Urinary bladder (tissue), 4 donors: ENCODE results near the gene XRCC5. TPM values are rescaled to one million over a fixed set of nuclear protein-coding genes. Genes with fewer than 3 reads are reported as not detected.
A peak's percentile ranks its signal among the peaks of the same experiment; 100 is the strongest.
"Not testable (repeated sequence)": the region's sequence is repeated elsewhere in the genome, so short reads cannot be mapped to it uniquely, and the experiment has no call there.

ENCODE experiments used
- DNase-seq: peaks from one replicate; pipeline ENCODE4 v3.0.0-alpha.2; 2015; ENCODE audit errors: extremely low spot score
- H3K27ac ChIP-seq: one replicate; pipeline ENCODE4 v1.5.1; 2013; ENCODE audit warnings: low read depth, mild to moderate bottlenecking, moderate library complexity
- H3K36me3 ChIP-seq: one replicate; pipeline ENCODE4 v1.6.1; 2013; ENCODE audit warnings: mild to moderate bottlenecking, moderate library complexity; ENCODE audit not compliant: insufficient read depth
- H3K4me1 ChIP-seq: one replicate; pipeline ENCODE4 v1.6.1; 2013; ENCODE audit warnings: mild to moderate bottlenecking, moderate library complexity; ENCODE audit not compliant: insufficient read depth
- H3K4me3 ChIP-seq: one replicate; pipeline ENCODE4 v1.5.1; 2013; ENCODE audit warnings: low read depth, low read length
- WGBS: extraction: QIAGEN DNeasy Blood & Tissue Kit; methylation state at CpG from one replicate; pipeline ENCODE4 v1.1.7; 2013; 5-methylcytosine and 5-hydroxymethylcytosine counted together
- polyA plus RNA-seq: library from polyadenylated mRNA; stranded (reverse); fragments of 200-250 nt; gene quantifications from one replicate; pipeline ENCODE4 v1.2.3, GENCODE V29; 2013
- total RNA-seq: library from RNA; depleted of rRNA; stranded (reverse); fragments of >200 nt; gene quantifications from one replicate; pipeline ENCODE4 v1.2.3, GENCODE V29; 2014
- donor health status: healthy with polysubstance abuse.
- donor health status: healthy.

Gene XRCC5
- total and polyA plus RNA-seq, 2 donors: 121 to 247 TPM

DNA sequence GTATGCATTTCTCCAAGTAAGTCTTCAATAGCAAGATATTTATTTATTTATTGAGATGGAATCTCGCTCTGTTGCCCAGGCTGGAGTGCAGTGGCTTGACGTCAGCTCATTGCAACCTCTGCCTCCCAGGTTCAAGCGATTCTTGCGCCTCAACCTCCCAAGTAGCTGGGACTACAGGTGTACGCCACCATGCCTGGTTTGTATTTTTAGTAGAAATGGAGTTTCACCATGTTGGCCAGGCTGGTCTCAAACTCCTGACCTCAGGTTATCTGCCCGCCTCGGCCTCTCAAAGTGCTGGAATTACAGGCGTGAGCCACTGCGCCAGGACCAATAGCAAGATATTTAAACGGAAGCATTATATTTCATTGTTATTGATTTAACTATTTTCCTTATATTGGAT, 29.1 kb upstream of the XRCC5 start:
- H3K27ac ChIP-seq, H3K4me3 ChIP-seq, H3K36me3 ChIP-seq, H3K4me1 ChIP-seq, DNase-seq: not testable (repeated sequence)
- 97% methylated on average over 10 of the region's 10 CpGs for WGBS

DNA sequence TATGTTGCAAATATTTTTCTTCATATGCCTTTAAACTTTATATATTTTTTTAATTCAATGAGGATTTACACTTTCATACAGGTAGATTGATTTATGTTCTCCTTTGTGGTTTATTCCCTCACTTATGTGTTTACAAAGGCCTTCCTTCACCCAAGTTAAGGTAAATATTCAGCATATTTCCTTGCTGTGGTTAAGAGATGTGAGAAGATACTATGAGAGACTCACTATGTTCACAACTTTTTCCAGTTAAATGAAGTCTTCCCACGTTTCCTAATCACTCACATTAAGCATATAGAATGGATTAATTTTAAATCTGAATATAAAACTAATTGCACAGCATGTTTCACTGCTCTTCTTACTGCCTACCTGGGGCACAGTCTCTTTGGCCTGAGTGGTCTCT, 28.1 kb upstream of the XRCC5 start:
- WGBS: 48% methylated on average over 1 of the region's 1 CpG
- no peaks in the 10 kb centered on the region for H3K4me1 ChIP-seq
- no peak overlapping the region for H3K27ac ChIP-seq
- H3K4me3 ChIP-seq: peak overlapping the region; percentile 54
- H3K36me3 ChIP-seq: no peaks in the 10 kb centered on the region
- DNase-seq: no peak

DNA sequence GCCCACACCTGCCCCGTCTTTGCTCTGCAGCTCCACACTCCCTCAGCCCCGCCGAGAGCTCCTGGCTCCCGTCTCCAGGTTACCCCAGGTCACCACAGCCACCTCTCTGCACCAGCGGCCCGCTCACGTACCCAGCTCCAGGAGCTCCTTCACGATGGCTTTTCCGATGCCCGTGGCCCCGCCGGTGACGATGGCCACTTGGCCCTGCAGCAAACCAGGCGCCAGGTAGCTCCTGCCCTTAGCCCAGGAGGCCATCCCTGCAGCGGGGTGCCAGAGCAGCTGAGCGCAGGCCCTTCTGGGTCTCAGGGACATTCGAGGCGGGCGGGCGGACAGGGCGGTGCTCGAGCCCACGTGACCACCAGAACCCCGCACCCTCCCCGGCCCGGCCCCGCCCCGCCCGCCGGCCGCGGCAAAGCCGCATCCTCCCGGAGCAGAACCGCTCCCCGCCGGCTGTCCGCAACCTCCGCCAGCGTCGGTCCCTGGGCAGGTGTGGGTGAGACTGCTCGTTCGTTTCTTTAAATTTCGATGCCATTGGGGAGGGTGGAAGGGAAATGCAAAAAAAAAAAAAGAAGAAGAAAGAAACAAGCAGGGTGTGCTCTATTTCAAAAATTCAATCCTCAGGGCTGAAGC, 27.5 kb upstream of the XRCC5 start, which contains the start of the genes PECR and TMEM169:
TSS of gene PECR (minus strand) at position 323 of the 630 bp plus-strand sequence. CDS start at position 255, 68 bp downstream.
TSS of gene TMEM169 (plus strand) at position 433 of the 630 bp plus-strand sequence. CDS start 14,045 bp downstream, outside the sequence.
- DNase-seq: no peak
- Histone ChIP-seq H3K4me3 (peak within 1 kb of the TSS; percentile 54), H3K36me3 (no peaks in the 10 kb centered on the region), H3K27ac (no peak within 1 kb of the TSS), H3K4me1 (no peaks in the 10 kb centered on the region)
- 2% methylated on average over 44 of the region's 44 CpGs for WGBS

DNA sequence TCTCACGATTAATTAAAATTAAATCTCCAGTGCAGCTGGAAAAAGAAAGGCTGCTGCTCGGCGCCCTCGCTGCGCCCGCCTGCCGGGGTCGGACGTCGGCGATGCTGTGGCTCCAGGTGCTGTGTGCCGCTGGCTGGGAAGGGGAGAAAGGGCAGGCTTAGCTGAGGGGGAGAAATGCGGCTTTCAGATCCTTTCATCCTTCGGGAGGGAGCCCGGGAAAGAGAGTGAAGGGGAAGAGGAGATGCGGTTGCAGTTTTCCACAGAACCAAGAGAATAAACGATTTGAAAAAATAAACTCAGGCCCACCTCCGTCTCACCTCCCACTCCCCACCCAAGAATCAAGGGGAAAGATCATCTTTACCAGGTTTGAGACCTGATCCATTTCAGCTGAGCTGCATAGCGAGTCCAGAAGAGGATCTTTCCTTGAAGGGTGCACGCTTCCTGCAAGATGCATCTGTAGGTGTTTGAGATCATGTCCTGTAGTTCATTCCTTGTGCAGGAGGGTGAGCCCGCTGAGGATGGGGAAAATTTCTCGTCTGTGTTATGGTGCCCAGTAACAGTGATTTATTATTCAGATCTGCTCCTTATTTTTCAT, 26.9 kb upstream of the XRCC5 start:
- 15% methylated on average over 22 of the region's 22 CpGs for WGBS
- peak overlapping the region; percentile 54 for H3K4me3 ChIP-seq
- no peaks in the 10 kb centered on the region for H3K36me3 ChIP-seq
- H3K27ac ChIP-seq: no peak overlapping the region
- no peaks in the 10 kb centered on the region for H3K4me1 ChIP-seq
- DNase-seq: no peak

DNA sequence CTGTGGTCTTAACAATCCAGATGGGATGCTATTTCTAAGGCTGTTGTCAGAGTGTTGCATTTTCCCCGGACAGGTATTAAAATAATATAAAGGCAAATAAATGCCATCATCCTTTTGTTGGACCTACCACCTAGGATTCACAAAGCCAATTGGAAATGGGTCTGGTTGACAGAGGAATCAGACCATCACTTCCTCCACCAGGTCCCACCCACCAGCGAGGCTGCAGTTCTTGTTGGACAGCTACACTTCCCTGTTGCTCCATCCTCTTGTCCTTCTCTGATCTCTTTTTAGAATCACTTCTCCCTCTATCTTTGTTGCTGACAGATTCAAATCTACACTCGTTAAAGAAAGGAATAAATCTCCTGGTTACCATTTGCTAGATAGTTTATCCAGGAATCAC, 26.3 kb upstream of the XRCC5 start:
- no peak overlapping the region for H3K27ac ChIP-seq
- WGBS: 73% methylated on average over 3 of the region's 3 CpGs
- no peaks in the 10 kb centered on the region for H3K36me3 ChIP-seq
- no peak for DNase-seq
- no peaks in the 10 kb centered on the region for H3K4me1 ChIP-seq
- no peak overlapping the region for H3K4me3 ChIP-seq

DNA sequence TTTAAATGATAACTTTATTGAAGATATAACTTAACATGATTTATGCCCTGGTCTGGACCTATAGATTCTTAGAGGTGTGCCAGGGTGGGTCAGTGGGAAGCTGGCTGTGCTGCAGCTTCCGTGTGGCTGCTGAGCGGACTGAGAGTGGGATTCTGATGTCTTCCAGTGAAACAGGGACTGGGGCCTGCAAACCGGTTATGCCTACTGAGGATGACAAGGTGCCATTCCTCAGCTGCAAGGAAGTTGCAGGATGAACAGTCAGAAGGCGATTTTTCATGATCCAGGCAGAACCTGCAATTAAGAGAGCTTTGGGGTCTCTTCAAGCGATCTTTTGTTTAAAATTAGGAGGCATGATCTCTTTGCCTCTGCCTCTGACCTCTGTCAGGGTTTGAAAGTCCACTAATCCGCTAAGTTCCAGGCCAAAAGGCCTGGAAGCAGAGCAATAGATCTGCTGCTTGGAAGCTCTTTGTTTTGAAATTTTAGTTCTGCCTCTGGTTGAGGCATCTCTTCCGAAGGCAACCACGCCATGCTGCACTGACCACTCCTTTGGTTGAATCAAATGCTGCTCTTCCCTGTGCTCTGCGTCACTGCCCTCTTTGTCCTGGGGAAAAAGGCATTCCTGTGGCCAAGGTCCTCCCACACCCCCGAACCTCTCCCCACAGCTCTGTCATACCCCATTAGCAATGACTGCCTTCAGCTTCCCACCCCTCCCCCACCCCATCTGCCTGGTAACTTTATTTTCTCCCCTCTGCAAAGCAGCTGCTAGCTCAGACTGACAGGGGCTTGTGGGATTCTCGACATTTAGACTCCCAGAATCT, 25.5 kb upstream of the XRCC5 start:
- no peak overlapping the region for H3K4me3 ChIP-seq
- no peak overlapping the region for H3K27ac ChIP-seq
- no peak for DNase-seq
- no peaks in the 10 kb centered on the region for H3K36me3 ChIP-seq
- 82% methylated on average over 11 of the region's 11 CpGs for WGBS
- no peaks in the 10 kb centered on the region for H3K4me1 ChIP-seq

DNA sequence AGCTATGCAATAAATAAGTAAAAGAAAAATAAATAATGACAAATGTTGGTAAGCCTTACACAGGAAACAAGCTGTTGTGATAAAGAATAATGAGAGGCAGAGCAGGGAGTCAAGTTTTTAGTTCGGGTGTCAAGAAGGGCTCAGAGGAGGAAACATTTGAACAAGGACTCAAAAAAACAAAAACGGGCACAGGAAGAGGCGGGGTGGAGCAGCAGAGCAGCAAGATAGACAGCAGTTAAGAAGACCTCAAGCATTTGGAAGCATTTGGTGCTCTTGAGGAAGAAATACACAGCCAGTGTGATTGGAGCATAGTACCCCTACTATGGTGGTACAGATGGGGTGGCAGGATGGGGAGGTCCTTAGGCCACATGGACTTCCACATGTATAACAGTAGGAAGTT, 24.6 kb upstream of the XRCC5 start:
- H3K27ac ChIP-seq: no peak overlapping the region
- no peaks in the 10 kb centered on the region for H3K4me1 ChIP-seq
- no peaks in the 10 kb centered on the region for H3K36me3 ChIP-seq
- no peak for DNase-seq
- no peak overlapping the region for H3K4me3 ChIP-seq
- WGBS: 70% methylated on average over 3 of the region's 3 CpGs

DNA sequence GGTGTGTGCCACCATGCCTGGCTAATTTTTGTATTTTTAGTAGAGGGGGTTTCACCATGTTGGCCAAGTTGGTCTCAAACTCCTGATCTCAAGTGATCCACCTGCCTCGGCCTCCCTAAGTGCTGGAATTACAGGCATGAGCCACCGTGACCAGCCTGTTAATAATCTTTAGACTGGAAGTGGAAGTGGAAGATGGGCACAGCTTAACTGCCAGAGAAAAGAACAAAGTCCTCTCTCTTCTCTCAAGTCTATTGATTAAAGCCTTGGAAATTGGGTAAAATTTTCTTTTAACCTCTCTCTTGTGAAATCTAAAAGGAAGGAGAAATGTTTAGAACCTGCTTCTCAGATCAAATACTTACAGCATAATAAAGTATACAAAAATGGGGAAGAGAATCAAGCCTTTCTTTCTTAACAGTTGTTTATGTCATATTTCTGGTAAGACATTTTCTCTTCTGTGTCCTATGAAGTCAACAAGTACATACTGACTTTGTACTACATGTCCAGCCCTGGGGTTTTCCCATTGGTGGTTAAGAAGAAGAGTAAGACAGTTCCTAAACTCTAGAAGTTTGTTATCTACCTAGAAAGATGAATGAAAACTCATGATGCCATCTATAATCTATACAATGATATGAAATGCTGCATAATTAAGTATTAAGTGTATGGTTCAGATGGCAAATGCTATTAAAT, 22.8 kb upstream of the XRCC5 start:
- no peak overlapping the region for H3K4me3 ChIP-seq
- no peaks in the 10 kb centered on the region for H3K36me3 ChIP-seq
- 86% methylated on average over 2 of the region's 2 CpGs for WGBS
- no peak overlapping the region for H3K27ac ChIP-seq
- DNase-seq: no peak
- H3K4me1 ChIP-seq: no peaks in the 10 kb centered on the region

DNA sequence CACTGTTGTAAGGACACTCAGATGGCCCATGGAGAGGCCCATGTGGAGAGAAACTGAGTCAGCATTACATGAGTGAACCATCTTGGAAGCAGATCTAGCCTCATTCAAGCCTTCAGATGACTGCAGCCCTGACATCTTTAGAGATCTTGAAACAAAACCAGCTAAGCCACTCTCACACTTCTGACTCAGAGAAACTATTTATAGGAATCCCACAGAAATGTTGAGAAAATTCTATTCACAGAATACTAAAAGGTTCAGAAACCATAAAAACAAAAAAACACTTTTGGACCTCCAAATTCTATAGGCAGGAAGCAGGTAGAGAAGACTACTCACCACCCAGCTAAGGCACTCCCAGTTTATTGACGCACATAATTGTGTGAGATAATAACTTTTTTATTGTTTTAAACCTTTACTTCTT, 18.8 kb upstream of the XRCC5 start:
- H3K36me3 ChIP-seq: no peaks in the 10 kb centered on the region
- no peaks in the 10 kb centered on the region for H3K4me1 ChIP-seq
- no peak overlapping the region for H3K27ac ChIP-seq
- H3K4me3 ChIP-seq: no peak overlapping the region
- DNase-seq: no peak
- WGBS: 89% methylated on average over 1 of the region's 1 CpG

DNA sequence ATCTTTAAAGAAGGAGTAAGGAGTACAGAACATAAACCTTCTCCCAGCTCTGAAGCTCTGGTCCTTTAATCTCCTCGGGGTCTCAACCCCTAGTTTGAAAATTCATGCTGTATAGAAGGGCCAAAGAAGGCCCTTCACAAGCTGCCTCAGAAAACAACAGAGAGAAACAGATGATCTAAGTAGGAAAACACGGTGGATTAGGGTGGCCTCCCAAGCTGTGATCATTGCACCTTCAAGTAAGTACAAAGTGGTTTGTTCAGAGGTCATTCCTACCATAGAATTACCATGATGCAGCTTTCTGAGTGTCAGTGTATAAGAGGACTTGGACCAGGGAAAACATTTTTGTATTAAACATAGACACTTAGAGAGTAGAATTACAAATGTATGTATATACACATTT, 16.5 kb upstream of the XRCC5 start:
- DNase-seq: no peak
- WGBS: 74% methylated on average over 2 of the region's 2 CpGs
- Histone ChIP-seq H3K4me1 (no peaks in the 10 kb centered on the region), H3K36me3 (no peaks in the 10 kb centered on the region), H3K27ac (no peak overlapping the region), H3K4me3 (no peak overlapping the region)

DNA sequence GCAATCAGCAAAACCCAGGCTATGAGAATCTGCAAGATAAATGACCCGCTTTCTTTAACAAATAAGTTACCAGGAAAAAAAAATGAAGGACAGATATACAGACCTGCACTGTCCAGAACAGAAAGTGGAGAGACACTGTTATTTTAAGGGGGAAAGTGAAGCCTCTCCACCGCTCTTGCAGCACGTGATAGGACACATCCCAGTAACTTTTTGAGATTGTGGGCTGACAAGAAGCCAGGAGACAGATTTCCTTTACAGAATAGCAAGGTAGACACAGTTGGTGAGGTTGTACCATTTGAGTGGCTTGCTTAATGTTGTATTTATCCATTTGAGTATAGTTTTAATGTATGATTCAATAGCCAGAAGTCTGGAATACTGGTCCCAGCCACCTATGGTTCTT, 14.4 kb upstream of the XRCC5 start:
- no peak overlapping the region for H3K27ac ChIP-seq
- no peaks in the 10 kb centered on the region for H3K4me1 ChIP-seq
- no peak overlapping the region for H3K4me3 ChIP-seq
- DNase-seq: no peak
- no peaks in the 10 kb centered on the region for H3K36me3 ChIP-seq
- WGBS: 60% methylated on average over 3 of the region's 3 CpGs

DNA sequence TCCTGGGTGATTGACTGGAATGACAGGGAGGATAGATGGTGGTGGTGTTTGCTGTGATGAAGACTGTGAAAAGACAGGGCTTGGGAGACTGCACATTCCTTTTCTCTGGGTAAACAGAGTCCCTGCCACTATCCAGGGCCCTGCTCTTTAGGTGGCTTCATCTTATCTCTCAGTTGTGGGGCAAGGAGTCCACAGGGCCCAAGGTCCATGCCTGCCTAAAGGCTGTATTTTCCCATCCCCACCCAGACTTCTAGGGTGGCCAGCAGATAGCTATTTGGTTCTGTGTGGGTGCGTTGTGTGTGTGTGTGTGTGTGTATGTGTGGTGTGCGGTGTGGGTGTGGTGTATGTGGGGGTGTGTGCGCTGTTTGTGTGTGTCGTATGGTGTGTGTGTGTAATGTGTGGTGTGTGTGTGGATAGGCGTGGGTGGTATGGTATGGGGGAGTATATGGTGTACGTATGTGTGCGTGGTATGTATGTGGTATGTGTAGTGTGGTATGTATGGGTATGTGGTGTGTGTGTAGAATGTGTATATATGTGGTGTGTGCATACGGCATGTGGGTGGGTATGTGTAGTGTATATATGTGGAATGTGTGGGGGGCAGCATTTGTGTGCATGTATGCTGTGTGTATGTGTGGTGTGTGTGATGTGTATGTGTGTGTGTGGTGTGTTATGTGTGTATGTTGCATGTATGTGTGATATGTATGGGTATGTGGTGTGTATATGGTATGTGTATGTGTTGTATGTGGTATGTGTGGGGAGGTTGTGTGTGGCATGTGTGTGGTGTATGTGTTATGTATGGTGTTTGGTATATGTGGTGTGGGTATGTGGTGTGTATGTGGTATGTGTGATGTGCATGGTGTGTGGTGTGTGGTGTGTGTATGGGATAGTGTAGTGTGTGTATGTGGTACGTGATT, 10.5 kb upstream of the XRCC5 start:
- 95% methylated on average over 9 of the region's 9 CpGs for WGBS
- Histone ChIP-seq H3K4me1 (no peaks in the 10 kb centered on the region), H3K36me3 (no peaks in the 10 kb centered on the region), H3K27ac (no peak overlapping the region), H3K4me3 (no peak overlapping the region)
- DNase-seq: no peak

DNA sequence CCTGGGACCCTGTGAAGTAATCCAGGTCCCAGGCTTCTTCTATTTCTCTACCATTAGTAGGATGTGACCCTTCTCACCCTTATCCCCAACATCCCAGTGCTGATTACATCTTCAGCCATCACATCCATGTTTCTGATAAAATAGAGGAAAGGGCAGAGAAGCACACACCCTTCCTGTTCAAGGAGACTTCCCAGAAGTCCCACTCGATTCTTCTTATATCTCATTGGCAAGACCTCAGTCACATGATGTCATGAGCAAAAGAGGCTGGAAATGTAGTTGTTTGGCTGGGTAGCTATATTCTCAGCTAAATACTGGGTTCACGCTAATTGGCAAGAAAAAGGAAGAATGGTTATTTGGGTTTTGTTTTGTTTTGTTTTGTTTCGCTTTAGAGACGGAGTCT, 8.0 kb upstream of the XRCC5 start:
- WGBS: 92% methylated on average over 4 of the region's 4 CpGs
- Histone ChIP-seq H3K4me3 (no peak overlapping the region), H3K36me3 (no peaks in the 10 kb centered on the region), H3K4me1 (no peaks in the 10 kb centered on the region), H3K27ac (no peak overlapping the region)
- DNase-seq: no peak
